H9 (cell line): ENCODE data around the gene CRYGN. TPM values are rescaled to one million over a fixed set of nuclear protein-coding genes. Genes with fewer than 3 reads are reported as not detected.

ENCODE experiments used
- DNase-seq: peaks from one replicate; pipeline ENCODE4 v3.0.0-alpha.2; 2017
- H2AFZ ChIP-seq: one replicate; pipeline ENCODE4 v1.6.1; 2013; ENCODE audit warnings: mild to moderate bottlenecking, low read length, control low read depth, moderate library complexity
- H2AK5ac ChIP-seq: 2 replicates; pipeline ENCODE4 v1.6.1; 2013; ENCODE audit warnings: low read length, control low read depth, mixed read lengths; ENCODE audit not compliant: insufficient read length
- H2BK120ac ChIP-seq: one replicate; pipeline ENCODE4 v1.6.1; 2013; ENCODE audit warnings: low read depth, mild to moderate bottlenecking, low read length, control low read depth, inconsistent platforms; ENCODE audit not compliant: poor library complexity, severe bottlenecking
- H2BK12ac ChIP-seq: 2 replicates; pipeline ENCODE4 v1.6.1; 2013; ENCODE audit warnings: low read length, control low read depth, mixed read lengths, low read depth; ENCODE audit not compliant: insufficient read length
- H2BK15ac ChIP-seq: 2 replicates; pipeline ENCODE4 v1.6.1; 2013; ENCODE audit warnings: low read depth, low read length, control low read depth
- H2BK20ac ChIP-seq: one replicate; pipeline ENCODE4 v1.6.1; 2013; ENCODE audit warnings: low read depth, mild to moderate bottlenecking, low read length, control low read depth, inconsistent platforms; ENCODE audit not compliant: poor library complexity, severe bottlenecking
- H2BK5ac ChIP-seq: 2 replicates; pipeline ENCODE4 v1.6.1; 2013; ENCODE audit warnings: low read length, control low read depth, mixed read lengths; ENCODE audit not compliant: insufficient read length
- H3K14ac ChIP-seq: 2 replicates; pipeline ENCODE4 v1.6.1; 2013; ENCODE audit warnings: low read length, control low read depth; ENCODE audit not compliant: insufficient read depth
- H3K18ac ChIP-seq: 2 replicates; pipeline ENCODE4 v1.6.1; 2013; ENCODE audit warnings: low read depth, mild to moderate bottlenecking, mixed read lengths, low read length, control low read depth; ENCODE audit not compliant: insufficient read length
- H3K23ac ChIP-seq: 2 replicates; pipeline ENCODE4 v1.6.1; 2013; ENCODE audit warnings: low read length, control low read depth, mixed read lengths, low read depth; ENCODE audit not compliant: insufficient read length
- H3K23me2 ChIP-seq: 2 replicates; pipeline ENCODE4 v1.6.1; 2013; ENCODE audit warnings: low read depth, mild to moderate bottlenecking, mixed read lengths, low read length, control low read depth; ENCODE audit not compliant: insufficient read length, poor library complexity, severe bottlenecking
- H3K27ac ChIP-seq: 2 replicates; pipeline ENCODE4 v1.5.1; 2013; ENCODE audit warnings: low read length, control low read depth, mixed read lengths, low read depth; ENCODE audit not compliant: insufficient read length
- H3K27me3 ChIP-seq: 2 replicates; pipeline ENCODE4 v1.6.1; 2013; ENCODE audit warnings: low read length, control low read depth, inconsistent platforms; ENCODE audit not compliant: insufficient read depth
- H3K4ac ChIP-seq: 2 replicates; pipeline ENCODE4 v1.6.1; 2013; ENCODE audit warnings: low read depth, mild to moderate bottlenecking, control low read depth, inconsistent platforms, low read length, moderate library complexity
- H3K4me1 ChIP-seq: 2 replicates; pipeline ENCODE4 v1.6.1; 2013; ENCODE audit warnings: low read length, control low read depth, inconsistent platforms; ENCODE audit not compliant: insufficient read depth
- H3K4me2 ChIP-seq: 2 replicates; pipeline ENCODE4 v1.6.1; 2013; ENCODE audit warnings: low read length, control low read depth, mixed read lengths; ENCODE audit not compliant: insufficient read length, insufficient read depth
- H3K56ac ChIP-seq: 2 replicates; pipeline ENCODE4 v1.6.1; 2013; ENCODE audit warnings: low read depth, mild to moderate bottlenecking, mixed read lengths, low read length, control low read depth; ENCODE audit not compliant: insufficient read length
- H3K79me1 ChIP-seq: 2 replicates; pipeline ENCODE4 v1.6.1; 2013; ENCODE audit warnings: low read depth, mild to moderate bottlenecking, moderate library complexity, low read length, control low read depth, inconsistent platforms; ENCODE audit not compliant: insufficient read depth, poor library complexity, severe bottlenecking
- H3K79me2 ChIP-seq: 2 replicates; pipeline ENCODE4 v1.6.1; 2013; ENCODE audit warnings: low read length, control low read depth, inconsistent platforms; ENCODE audit not compliant: insufficient read depth
- H3K9ac ChIP-seq: 2 replicates; pipeline ENCODE4 v1.6.1; 2013; ENCODE audit warnings: low read length, control low read depth, mixed read lengths; ENCODE audit not compliant: insufficient read length; ENCODE audit errors: extremely low read depth
- H3K9me3 ChIP-seq: one replicate; pipeline ENCODE4 v1.6.1; 2013; ENCODE audit warnings: low read depth, low read length, inconsistent platforms; ENCODE audit not compliant: control insufficient read depth
- H3T11ph ChIP-seq: one replicate; pipeline ENCODE4 v1.6.1; 2013; ENCODE audit warnings: mild to moderate bottlenecking, low read length, control low read depth, inconsistent platforms
- H4K20me1 ChIP-seq: one replicate; pipeline ENCODE4 v1.6.1; 2013; ENCODE audit not compliant: control insufficient read depth, insufficient read length, insufficient read depth
- H4K5ac ChIP-seq: 2 replicates; pipeline ENCODE4 v1.6.1; 2013; ENCODE audit warnings: low read depth, mild to moderate bottlenecking, mixed read lengths, low read length, control low read depth; ENCODE audit not compliant: insufficient read length
- H4K8ac ChIP-seq: replicated peaks from 2 replicates; pipeline ENCODE4 v1.6.1; 2013; ENCODE audit warnings: low read length, control low read depth, mixed read lengths, low read depth; ENCODE audit not compliant: insufficient read length
- H4K91ac ChIP-seq: 2 replicates; pipeline ENCODE4 v1.6.1; 2013; ENCODE audit warnings: low read depth, mild to moderate bottlenecking, moderate library complexity, mixed read lengths, low read length, control low read depth; ENCODE audit not compliant: insufficient read length
- H3K27ac Mint-ChIP-seq, 3 experiments: 2 replicates in 2 of 3; 3 replicates in 1 of 3; pipeline ENCODE4 v1.8.0; 2020 to 2021; ENCODE audit warnings: mixed read lengths in 3 of 3, mild to moderate bottlenecking in 1 of 3, moderate library complexity in 1 of 3
- H3K27me3 Mint-ChIP-seq: 2 replicates; pipeline ENCODE4 v1.8.0; 2021; ENCODE audit warnings: low read depth, mild to moderate bottlenecking, moderate library complexity, mixed read lengths
- H3K36me3 Mint-ChIP-seq, 3 experiments: 2 replicates in 2 of 3; 3 replicates in 1 of 3; pipeline ENCODE4 v1.8.0; 2020 to 2021; ENCODE audit warnings: low read depth in 3 of 3, mixed read lengths in 3 of 3; ENCODE audit not compliant: insufficient read depth in 1 of 3
- H3K4me1 Mint-ChIP-seq, 2 experiments: 2 replicates each; pipeline ENCODE4 v1.8.0; 2020; ENCODE audit warnings: mixed read lengths in 2 of 2
- H3K4me3 Mint-ChIP-seq, 2 experiments: 2 replicates in 1 of 2; 3 replicates in 1 of 2; pipeline ENCODE4 v1.8.0; 2020 to 2021; ENCODE audit warnings: mild to moderate bottlenecking in 2 of 2, mixed read lengths in 2 of 2, moderate library complexity in 1 of 2
- H3K9me3 Mint-ChIP-seq, 2 experiments: 2 replicates in 1 of 2; 3 replicates in 1 of 2; pipeline ENCODE4 v1.8.0; 2020; ENCODE audit warnings: mild to moderate bottlenecking in 2 of 2, mixed read lengths in 2 of 2, moderate library complexity in 1 of 2
- WGBS: extraction: QIAGEN DNeasy Blood & Tissue Kit; methylation state at CpG from one replicate; pipeline ENCODE4 v1.1.7; 2013; ENCODE audit warnings: missing lambda C conversion rate, low lambda C conversion rate, mixed read lengths; ENCODE audit not compliant: insufficient read length; ENCODE audit errors: extremely low coverage; 5-methylcytosine and 5-hydroxymethylcytosine counted together
- total RNA-seq: library from RNA; stranded (reverse); gene quantifications from 2 replicates; pipeline ENCODE4 v1.2.1, GENCODE V29; 2021
- TF ChIP-seq, protein P1 (sequence below): fragments of 200-600 bp; sonication (generic); conservative IDR thresholded peaks from 3 replicates; pipeline ENCODE4 v1.8.0; 2021; ENCODE audit warnings: antibody characterized with exemption, mild to moderate bottlenecking

Gene CRYGN
- total RNA-seq, 1 experiment from 2014 or later: 1.8 TPM

DNA sequence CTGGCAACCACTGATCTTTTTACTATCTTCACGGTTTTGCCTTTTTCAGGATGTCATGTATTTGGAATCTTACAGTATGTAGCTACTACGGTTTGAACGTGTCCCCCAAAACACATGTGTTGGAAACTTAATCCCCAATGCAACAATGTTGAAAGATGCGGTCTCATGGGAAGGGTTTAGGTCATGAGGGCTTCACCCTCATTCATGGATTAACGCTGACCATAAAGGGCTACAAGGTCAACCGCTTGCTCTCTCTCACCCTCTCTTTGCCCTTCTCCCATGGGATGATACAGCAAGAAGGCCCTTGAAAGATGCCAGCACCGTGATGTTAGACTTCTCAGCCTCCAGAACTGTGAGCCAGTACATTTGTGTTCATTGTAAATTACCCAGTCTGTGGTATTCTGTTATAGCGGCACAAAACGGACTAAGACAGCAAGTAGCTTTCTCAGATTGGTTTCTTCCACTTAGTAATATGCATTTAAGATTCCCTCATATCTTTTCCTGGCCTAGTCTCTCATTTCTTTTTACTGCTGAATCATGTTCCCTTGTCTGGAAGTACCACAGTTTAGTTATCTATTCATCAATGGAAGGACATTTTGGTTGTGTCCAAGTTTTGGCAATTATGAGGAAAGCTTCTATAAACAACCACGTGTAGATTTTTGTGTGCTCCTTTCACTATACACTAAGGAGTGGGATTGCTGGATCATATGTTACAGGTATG is 3.0 kb upstream of the CRYGN start:
- Histone ChIP-seq H3K4me2 (no peak overlapping the region), H3K79me1 (no peaks in the 10 kb centered on the region), H3K23ac (no peak overlapping the region), H2BK20ac (no peak overlapping the region), H4K20me1 (no peaks in the 10 kb centered on the region), H3K79me2 (no peaks in the 10 kb centered on the region), H4K8ac (no peak overlapping the region), H2BK12ac (no peak overlapping the region), H2BK15ac (no peak overlapping the region), H3K27ac (no peak overlapping the region), H4K91ac (no peak overlapping the region), H3K14ac (no peak overlapping the region), H2AK5ac (no peak overlapping the region), H3K9ac (no peak overlapping the region), H3K4me1 (no peaks in the 10 kb centered on the region; the same call in 1 of the 2 replicates), H3T11ph (no peak overlapping the region), H2AFZ (no peak overlapping the region), H3K4ac (no peak overlapping the region), H3K9me3 (no peaks in the 10 kb centered on the region), H2BK5ac (no peak overlapping the region), H2BK120ac (no peak overlapping the region), H3K56ac (no peak overlapping the region), H3K27me3 (no peaks in the 10 kb centered on the region), H3K23me2 (peaks cover 12% of the 10 kb centered on the region), H4K5ac (no peak overlapping the region), H3K18ac (no peak overlapping the region)
- Mint-ChIP-seq H3K9me3 (peaks cover 0 to 3% of the 10 kb centered on the region in 2 experiments; a peak in 1 of 5 replicates), H3K36me3 (peaks cover 0 to 5% (median 0%) of the 10 kb centered on the region in 3 experiments; a peak in 1 of 7 replicates), H3K4me3 (no peak overlapping the region), H3K27ac (no peak overlapping the region), H3K27me3 (peaks cover 18% of the 10 kb centered on the region), H3K4me1 (peaks cover 12 to 21% of the 10 kb centered on the region in 2 experiments)
- TF ChIP-seq, protein P1, sequence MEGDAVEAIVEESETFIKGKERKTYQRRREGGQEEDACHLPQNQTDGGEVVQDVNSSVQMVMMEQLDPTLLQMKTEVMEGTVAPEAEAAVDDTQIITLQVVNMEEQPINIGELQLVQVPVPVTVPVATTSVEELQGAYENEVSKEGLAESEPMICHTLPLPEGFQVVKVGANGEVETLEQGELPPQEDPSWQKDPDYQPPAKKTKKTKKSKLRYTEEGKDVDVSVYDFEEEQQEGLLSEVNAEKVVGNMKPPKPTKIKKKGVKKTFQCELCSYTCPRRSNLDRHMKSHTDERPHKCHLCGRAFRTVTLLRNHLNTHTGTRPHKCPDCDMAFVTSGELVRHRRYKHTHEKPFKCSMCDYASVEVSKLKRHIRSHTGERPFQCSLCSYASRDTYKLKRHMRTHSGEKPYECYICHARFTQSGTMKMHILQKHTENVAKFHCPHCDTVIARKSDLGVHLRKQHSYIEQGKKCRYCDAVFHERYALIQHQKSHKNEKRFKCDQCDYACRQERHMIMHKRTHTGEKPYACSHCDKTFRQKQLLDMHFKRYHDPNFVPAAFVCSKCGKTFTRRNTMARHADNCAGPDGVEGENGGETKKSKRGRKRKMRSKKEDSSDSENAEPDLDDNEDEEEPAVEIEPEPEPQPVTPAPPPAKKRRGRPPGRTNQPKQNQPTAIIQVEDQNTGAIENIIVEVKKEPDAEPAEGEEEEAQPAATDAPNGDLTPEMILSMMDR: no peak
- WGBS: no CpG with 5 or more reads among the region's 10 CpGs
- no peak for DNase-seq
